Left ventricle myocardium inferior (tissue), 1 donor: ENCODE data around the gene PARD3B. TPM values are rescaled to one million over a fixed set of nuclear protein-coding genes. Genes with fewer than 3 reads are reported as not detected.

Experiments used
- DNase-seq: peaks from one replicate; pipeline ENCODE4 v3.0.0-alpha.2; 2020
- H3K27ac ChIP-seq: fragments of 200-600 bp; replicated peaks from 2 replicates; pipeline ENCODE4 v1.8.0; 2021
- H3K27me3 ChIP-seq: fragments of 200-600 bp; 2 replicates; pipeline ENCODE4 v1.8.0; 2021; ENCODE audit warnings: low read depth
- H3K36me3 ChIP-seq: fragments of 200-600 bp; 2 replicates; pipeline ENCODE4 v1.8.0; 2021
- H3K4me1 ChIP-seq: fragments of 200-600 bp; 2 replicates; pipeline ENCODE4 v1.8.0; 2021
- H3K4me3 ChIP-seq: fragments of 200-600 bp; 2 replicates; pipeline ENCODE4 v1.8.0; 2021; ENCODE audit warnings: mild to moderate bottlenecking, moderate library complexity
- H3K9me3 ChIP-seq: fragments of 200-600 bp; replicated peaks from 2 replicates; pipeline ENCODE4 v1.8.0; 2021
- intact Hi-C: fragments of 100-400 bp; cut with micrococcal nuclease; formaldehyde crosslinking; loops from one replicate; pipeline ENCODE4 v1.11.0; 2022
- total RNA-seq: library from RNA; stranded (reverse); fragmentation: NEBNext Ultra II Directional; extraction: Animal tissue kit (Norgen Biotek cat#: 25700); gene quantifications from one replicate; pipeline ENCODE4 v1.2.1, GENCODE V29; 2021
- TF ChIP-seq, protein P1 (sequence below): fragments of 200-600 bp; IDR thresholded peaks from 2 replicates; pipeline ENCODE4 v1.8.0; 2021; ENCODE audit warnings: antibody characterized with exemption, mild to moderate bottlenecking, borderline replicate concordance
- donor health status: DM: no; HTN: yes; CAD: no; lungs with severe emphysema.

The PARD3B gene
- total RNA-seq, 1 donor from 2014 or later: 9.1 TPM

GRCh38 chr2:205629091-205629776 is 1084.0 kb downstream of the PARD3B start:
- TF ChIP-seq, protein P1, sequence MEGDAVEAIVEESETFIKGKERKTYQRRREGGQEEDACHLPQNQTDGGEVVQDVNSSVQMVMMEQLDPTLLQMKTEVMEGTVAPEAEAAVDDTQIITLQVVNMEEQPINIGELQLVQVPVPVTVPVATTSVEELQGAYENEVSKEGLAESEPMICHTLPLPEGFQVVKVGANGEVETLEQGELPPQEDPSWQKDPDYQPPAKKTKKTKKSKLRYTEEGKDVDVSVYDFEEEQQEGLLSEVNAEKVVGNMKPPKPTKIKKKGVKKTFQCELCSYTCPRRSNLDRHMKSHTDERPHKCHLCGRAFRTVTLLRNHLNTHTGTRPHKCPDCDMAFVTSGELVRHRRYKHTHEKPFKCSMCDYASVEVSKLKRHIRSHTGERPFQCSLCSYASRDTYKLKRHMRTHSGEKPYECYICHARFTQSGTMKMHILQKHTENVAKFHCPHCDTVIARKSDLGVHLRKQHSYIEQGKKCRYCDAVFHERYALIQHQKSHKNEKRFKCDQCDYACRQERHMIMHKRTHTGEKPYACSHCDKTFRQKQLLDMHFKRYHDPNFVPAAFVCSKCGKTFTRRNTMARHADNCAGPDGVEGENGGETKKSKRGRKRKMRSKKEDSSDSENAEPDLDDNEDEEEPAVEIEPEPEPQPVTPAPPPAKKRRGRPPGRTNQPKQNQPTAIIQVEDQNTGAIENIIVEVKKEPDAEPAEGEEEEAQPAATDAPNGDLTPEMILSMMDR: no peak
- no peak overlapping the region for H3K27ac ChIP-seq
- intact Hi-C loops: no loop called here

GRCh38 chr2:205633994-205634393 is 1088.7 kb downstream of the PARD3B start:
- H3K4me1 ChIP-seq: no peaks in the 10 kb centered on the region
- H3K27me3 ChIP-seq: no peaks in the 10 kb centered on the region
- DNase-seq: no peak
- H3K36me3 ChIP-seq: no peaks in the 10 kb centered on the region
- H3K27ac ChIP-seq: no peak overlapping the region
- no peak overlapping the region for H3K4me3 ChIP-seq
- intact Hi-C loops: no loop called here
- TF ChIP-seq, protein P1: no peak
- no peaks in the 10 kb centered on the region for H3K9me3 ChIP-seq

More at GRCh38 chr2:205629091-205629776, 1084.0 kb downstream of the PARD3B start:
- H3K4me1 ChIP-seq: no peaks in the 10 kb centered on the region
- DNase-seq: no peak
- no peaks in the 10 kb centered on the region for H3K9me3 ChIP-seq
- H3K36me3 ChIP-seq: no peaks in the 10 kb centered on the region
- H3K27me3 ChIP-seq: no peaks in the 10 kb centered on the region
- no peak overlapping the region for H3K4me3 ChIP-seq

DNA sequence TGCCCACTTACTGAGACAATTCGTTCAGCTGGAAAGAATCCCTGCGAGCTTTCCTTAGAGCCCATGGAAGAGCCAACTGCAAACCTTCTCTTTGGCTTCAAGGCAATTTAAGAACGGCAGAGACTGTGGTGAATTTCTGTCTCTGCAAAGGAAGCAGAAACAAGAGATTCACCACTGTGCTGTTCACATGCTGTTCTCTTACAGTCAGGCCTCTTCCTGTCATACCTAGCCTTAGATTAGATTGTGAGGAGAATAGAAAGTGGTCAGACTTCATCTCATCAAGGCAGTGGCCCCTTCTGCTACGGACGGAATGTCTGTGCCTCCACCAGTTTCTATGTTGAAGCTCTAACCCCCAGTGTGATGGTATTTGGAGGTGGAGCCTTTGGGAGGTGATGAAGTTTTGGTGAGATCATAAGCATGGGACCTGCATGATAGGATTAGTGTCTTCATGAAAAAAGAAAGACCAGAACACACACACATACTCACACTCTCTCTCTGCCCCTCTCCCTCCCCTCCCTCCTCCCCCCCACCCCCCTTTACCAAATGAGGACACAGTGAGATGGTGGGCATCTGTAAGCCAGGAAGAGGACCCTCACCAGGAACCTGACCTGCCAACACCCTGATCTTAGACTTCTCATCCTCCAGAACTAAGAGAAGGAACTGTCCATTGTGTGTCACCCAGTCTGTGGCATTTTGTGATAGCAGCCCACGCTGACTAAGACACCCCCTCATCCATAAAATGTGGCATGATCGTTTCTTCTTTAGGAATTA is 1091.5 kb downstream of the PARD3B start:
- no peak overlapping the region for H3K27ac ChIP-seq
- no peak for DNase-seq
- no peak overlapping the region for H3K4me3 ChIP-seq
- H3K36me3 ChIP-seq: no peaks in the 10 kb centered on the region
- peaks cover 13% of the 10 kb centered on the region for H3K9me3 ChIP-seq
- intact Hi-C loops: no loop called here
- H3K27me3 ChIP-seq: no peaks in the 10 kb centered on the region
- no peaks in the 10 kb centered on the region for H3K4me1 ChIP-seq
- TF ChIP-seq, protein P1: no peak

DNA sequence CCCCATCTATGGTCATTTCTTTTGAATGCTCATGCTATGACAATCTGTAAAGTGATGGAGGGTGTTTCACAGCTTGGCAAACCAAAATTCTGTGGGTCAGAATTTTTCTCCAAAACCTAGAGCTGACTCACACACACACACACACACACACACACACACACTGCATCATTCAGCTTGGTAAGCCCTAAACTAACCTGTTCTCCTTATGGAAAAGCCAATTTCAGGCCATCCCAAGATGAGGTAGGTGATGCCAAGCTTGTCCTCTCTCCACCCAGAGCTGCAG is 1092.0 kb downstream of the PARD3B start:
- no peak overlapping the region for H3K4me3 ChIP-seq
- TF ChIP-seq, protein P1: no peak
- H3K27me3 ChIP-seq: no peaks in the 10 kb centered on the region
- no peaks in the 10 kb centered on the region for H3K4me1 ChIP-seq
- no peak for DNase-seq
- H3K9me3 ChIP-seq: peaks cover 13% of the 10 kb centered on the region
- no peak overlapping the region for H3K27ac ChIP-seq
- no peaks in the 10 kb centered on the region for H3K36me3 ChIP-seq
- intact Hi-C loops: no loop called here

DNA sequence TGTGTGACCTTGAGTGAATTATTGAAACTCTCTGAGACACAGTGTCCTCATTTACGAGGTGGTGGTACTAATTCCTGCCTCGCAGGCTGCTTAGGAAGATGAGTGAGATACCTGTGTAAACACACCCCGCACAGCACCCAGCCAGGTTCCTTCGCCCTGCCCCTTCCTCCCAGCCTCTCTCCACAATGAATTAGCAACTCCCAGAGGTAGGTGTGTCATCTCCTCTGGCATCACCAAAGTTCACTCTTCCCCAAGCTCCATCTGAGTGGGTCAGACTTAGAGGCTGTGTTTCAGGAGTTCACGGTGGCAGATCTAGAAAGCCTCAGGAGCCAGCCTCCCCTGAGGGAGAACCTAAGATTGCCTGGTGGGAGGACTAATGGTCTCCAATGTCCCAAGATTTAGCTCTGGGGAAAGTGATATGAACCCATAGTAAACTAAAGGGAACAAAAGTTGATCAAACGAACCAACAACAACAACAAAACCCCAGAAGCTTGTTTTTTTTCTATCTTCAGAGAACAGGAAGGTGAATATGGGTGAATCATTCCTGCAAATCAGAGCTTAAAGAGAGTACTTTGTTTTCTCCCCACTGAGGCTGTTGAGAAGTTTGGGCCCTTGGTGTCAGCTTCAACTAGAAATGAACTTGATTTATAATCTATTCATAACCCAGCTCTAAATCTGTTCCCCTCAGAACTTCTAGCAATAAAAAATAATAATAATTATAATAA is 1092.7 kb downstream of the PARD3B start:
- TF ChIP-seq, protein P1: no peak
- intact Hi-C loops: no loop called here
- H3K36me3 ChIP-seq: no peaks in the 10 kb centered on the region

More for the DNA sequence above, 1092.7 kb downstream of the PARD3B start:
- Histone ChIP-seq H3K27me3 (peaks cover under 1% of the 10 kb centered on the region), H3K4me3 (no peak overlapping the region), H3K4me1 (no peaks in the 10 kb centered on the region), H3K9me3 (peaks cover 13% of the 10 kb centered on the region), H3K27ac (no peak overlapping the region)
- DNase-seq: no peak
